ENCODE results near the gene APOF.

Gene APOF

DNA sequence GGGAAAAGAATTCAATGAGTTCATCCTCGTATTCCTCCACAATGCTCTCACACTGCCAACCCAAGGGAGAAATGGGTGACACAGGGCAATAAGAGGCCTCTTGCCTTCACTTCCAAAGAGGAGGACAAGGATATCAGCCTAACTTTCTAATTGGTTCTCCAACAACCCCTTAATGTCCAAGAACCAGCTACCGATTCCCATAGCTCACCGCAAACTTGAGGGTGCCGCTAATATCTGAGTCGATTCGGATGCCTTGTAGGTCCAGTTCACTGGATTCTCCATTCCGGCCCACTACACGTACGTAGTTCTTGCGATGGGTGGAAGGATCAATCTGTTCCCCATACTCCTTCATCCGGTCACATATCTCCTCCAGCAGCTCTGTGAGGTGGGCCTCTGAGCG is 51.7 kb downstream of the APOF start:
- TF ChIP-seq, protein P1, sequence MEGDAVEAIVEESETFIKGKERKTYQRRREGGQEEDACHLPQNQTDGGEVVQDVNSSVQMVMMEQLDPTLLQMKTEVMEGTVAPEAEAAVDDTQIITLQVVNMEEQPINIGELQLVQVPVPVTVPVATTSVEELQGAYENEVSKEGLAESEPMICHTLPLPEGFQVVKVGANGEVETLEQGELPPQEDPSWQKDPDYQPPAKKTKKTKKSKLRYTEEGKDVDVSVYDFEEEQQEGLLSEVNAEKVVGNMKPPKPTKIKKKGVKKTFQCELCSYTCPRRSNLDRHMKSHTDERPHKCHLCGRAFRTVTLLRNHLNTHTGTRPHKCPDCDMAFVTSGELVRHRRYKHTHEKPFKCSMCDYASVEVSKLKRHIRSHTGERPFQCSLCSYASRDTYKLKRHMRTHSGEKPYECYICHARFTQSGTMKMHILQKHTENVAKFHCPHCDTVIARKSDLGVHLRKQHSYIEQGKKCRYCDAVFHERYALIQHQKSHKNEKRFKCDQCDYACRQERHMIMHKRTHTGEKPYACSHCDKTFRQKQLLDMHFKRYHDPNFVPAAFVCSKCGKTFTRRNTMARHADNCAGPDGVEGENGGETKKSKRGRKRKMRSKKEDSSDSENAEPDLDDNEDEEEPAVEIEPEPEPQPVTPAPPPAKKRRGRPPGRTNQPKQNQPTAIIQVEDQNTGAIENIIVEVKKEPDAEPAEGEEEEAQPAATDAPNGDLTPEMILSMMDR (IDR thresholded peaks at IDR 0.05; ENCODE audit: insufficient read depth, low read depth, low read length, missing control alignments), result no peak
- DNase-seq (ENCODE audit: low read depth), result no peak

More for the DNA sequence above, 51.7 kb downstream of the APOF start:
- no peak overlapping the region for H3K4me3 ChIP-seq (ENCODE audit: low read length)

All from epithelial cell of esophagus (primary cell).